ENCODE measurements around the gene NTN3. TPM values are rescaled to one million over a fixed set of nuclear protein-coding genes. Genes with fewer than 3 reads are reported as not detected.
"Not testable (repeated sequence)": the region's sequence is repeated elsewhere in the genome, so short reads cannot be mapped to it uniquely, and the experiment has no call there.

NTN3 gene
- total RNA-seq, 1 experiment from 2014 or later, result 0.87 TPM

DNA sequence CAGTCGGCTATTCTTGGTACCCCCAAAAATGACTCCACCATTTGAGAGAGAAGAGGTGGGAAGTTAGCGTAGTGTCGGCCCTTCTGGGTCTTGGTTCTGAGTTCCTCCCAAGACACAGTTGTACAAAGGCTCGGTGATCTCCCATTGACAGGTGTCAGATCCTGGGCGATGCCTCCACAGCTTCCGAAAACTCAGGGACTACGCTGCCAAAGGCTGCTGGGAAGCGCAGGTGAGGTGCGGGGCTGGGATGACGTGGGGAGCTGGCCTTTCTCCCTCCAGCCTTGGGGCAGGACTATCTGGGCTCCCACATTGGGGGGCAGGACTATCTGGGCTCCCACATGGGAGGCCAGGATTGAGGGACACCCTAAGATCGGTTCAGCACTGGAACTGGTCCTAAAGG lies 31.5 kb upstream of the NTN3 start:
- ChIA-PET CTCF (no interaction called here), POLR2A (ENCODE audit: unreplicated experiment) (no interaction called here)
- no peaks in the 10 kb centered on the region for H3K27me3 ChIP-seq (ENCODE audit: insufficient read depth, low read depth)
- no peak overlapping the region for H3K4me2 ChIP-seq
- H3K9me3 ChIP-seq (ENCODE audit: insufficient read depth, low read depth), result no peaks in the 10 kb centered on the region
- no peak overlapping the region for H3K27ac ChIP-seq
- no peak overlapping the region for H3K4me3 ChIP-seq
- H3K4me1 ChIP-seq (replicated peaks; ENCODE audit: insufficient read depth), result no peaks in the 10 kb centered on the region
- TF ChIP-seq, protein P1, sequence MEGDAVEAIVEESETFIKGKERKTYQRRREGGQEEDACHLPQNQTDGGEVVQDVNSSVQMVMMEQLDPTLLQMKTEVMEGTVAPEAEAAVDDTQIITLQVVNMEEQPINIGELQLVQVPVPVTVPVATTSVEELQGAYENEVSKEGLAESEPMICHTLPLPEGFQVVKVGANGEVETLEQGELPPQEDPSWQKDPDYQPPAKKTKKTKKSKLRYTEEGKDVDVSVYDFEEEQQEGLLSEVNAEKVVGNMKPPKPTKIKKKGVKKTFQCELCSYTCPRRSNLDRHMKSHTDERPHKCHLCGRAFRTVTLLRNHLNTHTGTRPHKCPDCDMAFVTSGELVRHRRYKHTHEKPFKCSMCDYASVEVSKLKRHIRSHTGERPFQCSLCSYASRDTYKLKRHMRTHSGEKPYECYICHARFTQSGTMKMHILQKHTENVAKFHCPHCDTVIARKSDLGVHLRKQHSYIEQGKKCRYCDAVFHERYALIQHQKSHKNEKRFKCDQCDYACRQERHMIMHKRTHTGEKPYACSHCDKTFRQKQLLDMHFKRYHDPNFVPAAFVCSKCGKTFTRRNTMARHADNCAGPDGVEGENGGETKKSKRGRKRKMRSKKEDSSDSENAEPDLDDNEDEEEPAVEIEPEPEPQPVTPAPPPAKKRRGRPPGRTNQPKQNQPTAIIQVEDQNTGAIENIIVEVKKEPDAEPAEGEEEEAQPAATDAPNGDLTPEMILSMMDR (conservative IDR thresholded peaks at IDR 0.05), result no peak
- TF ChIP-seq EZH2 (IDR thresholded peaks at IDR 0.05; ENCODE audit: low read depth), result no peak
- H3K36me3 ChIP-seq (ENCODE audit: low read depth), result peaks cover 23% of the 10 kb centered on the region
- peaks cover 2% of the 10 kb centered on the region; the same call in 1 of the 2 replicates for H3F3A ChIP-seq (ENCODE audit: insufficient read depth, low read depth)
- H3K79me2 ChIP-seq (ENCODE audit: low read depth), result no peaks in the 10 kb centered on the region
- H3K9me2 ChIP-seq (ENCODE audit: insufficient read depth), result no peaks in the 10 kb centered on the region
- DNase-seq, result no peak
- no TSS peak for BruUV-seq (replicated peaks)
- no peak overlapping the region for H2AFZ ChIP-seq
- no peaks in the 10 kb centered on the region for H4K20me1 ChIP-seq (ENCODE audit: insufficient read depth)
- intact Hi-C loops (cut with micrococcal nuclease; ENCODE audit: unreplicated experiment), result no loop called here

DNA sequence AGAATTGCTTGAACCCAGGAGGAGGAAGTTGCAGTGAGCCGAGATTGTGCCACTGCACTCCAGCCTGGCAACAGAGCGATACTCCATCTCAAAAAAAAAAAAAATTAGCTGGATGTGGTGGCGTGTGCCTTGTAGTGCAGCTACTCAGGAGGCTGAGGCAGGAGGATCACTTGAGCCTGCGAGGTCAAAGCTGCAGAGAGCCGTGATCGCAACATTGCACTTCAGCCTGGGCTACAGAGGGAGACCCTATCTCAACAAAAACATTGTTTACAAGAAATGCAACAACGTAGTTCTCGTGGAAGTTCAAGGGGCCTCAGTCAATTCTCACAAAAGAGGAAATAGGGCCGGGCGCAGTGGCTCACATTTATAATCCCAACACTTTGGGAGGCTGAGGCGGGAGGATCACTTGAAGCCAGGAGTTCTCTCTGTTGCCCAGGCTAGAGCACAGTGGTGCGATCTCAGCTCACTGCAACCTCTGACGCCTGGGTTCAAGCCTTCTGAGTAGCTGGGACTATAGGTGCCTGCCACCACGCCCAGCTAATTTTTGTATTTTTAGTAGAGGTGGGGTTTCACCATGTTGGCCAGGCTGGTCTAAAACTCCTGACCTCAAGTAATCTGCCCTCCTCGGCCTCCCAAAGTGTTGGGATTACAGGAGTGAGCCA lies 29.8 kb upstream of the NTN3 start:
- intact Hi-C loops (cut with micrococcal nuclease; ENCODE audit: unreplicated experiment); POLR2A ChIA-PET (ENCODE audit: unreplicated experiment); H3K79me2 ChIP-seq (ENCODE audit: low read depth); H2AFZ ChIP-seq; H3K4me2 ChIP-seq; H3K9me2 ChIP-seq (ENCODE audit: insufficient read depth); H3K27me3 ChIP-seq (ENCODE audit: insufficient read depth, low read depth); H3K4me3 ChIP-seq; H3K9me3 ChIP-seq (ENCODE audit: insufficient read depth, low read depth); H3K27ac ChIP-seq; DNase-seq; H4K20me1 ChIP-seq (ENCODE audit: insufficient read depth); CTCF ChIA-PET; H3K4me1 ChIP-seq (replicated peaks; ENCODE audit: insufficient read depth): not testable (repeated sequence)
- H3K36me3 ChIP-seq (ENCODE audit: low read depth), result peaks cover 21% of the 10 kb centered on the region
- TSS peak; percentile 7 for BruUV-seq (replicated peaks)
- peaks cover 13% of the 10 kb centered on the region for H3F3A ChIP-seq (ENCODE audit: insufficient read depth, low read depth)

DNA sequence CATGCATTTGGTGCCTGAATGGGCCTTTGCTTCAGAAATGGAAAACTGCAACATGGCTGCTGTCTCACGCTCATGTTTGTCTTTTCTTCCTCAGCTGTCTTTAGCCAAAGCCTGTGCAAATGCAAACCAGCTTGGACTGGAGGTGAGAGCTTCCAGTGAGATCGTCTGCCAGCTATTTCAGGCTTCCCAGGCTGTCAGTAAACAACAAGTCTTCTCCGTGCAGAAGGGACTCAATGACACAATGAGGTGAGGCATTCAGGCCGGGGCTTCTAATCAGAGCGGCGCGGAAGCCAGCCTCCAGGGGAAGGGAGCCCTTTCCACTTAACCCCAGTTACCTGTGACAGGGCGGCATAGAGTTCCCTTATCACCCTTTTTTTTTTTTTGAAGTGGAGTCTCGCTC lies 27.5 kb upstream of the NTN3 start:
- Histone ChIP-seq H3K4me3 (no peak overlapping the region), H3K9me2 (ENCODE audit: insufficient read depth) (no peaks in the 10 kb centered on the region), H3F3A (ENCODE audit: insufficient read depth, low read depth) (peaks cover 36% of the 10 kb centered on the region), H3K27ac (no peak overlapping the region), H3K27me3 (ENCODE audit: insufficient read depth, low read depth) (no peaks in the 10 kb centered on the region), H4K20me1 (ENCODE audit: insufficient read depth) (peaks cover 5% of the 10 kb centered on the region; the same call in 1 of the 2 replicates), H3K36me3 (ENCODE audit: low read depth) (peaks cover 23% of the 10 kb centered on the region), H3K79me2 (ENCODE audit: low read depth) (peaks cover 1% of the 10 kb centered on the region; the same call in 1 of the 2 replicates), H3K4me2 (no peak overlapping the region), H2AFZ (no peak overlapping the region), H3K4me1 (replicated peaks; ENCODE audit: insufficient read depth) (peaks cover 29% of the 10 kb centered on the region), H3K9me3 (ENCODE audit: insufficient read depth, low read depth) (no peaks in the 10 kb centered on the region)
- no peak for DNase-seq
- CTCF ChIA-PET, result interaction anchor here (0.6 kb wide), 1 partner anchor 140 kb away, joined by 3 read pairs; no protein-coding TSS in a partner anchor
- TF ChIP-seq, protein P1 (conservative IDR thresholded peaks at IDR 0.05), result no peak
- no peak for TF ChIP-seq EZH2 (IDR thresholded peaks at IDR 0.05; ENCODE audit: low read depth)
- POLR2A ChIA-PET (ENCODE audit: unreplicated experiment), result no interaction called here
- intact Hi-C loops (cut with micrococcal nuclease; ENCODE audit: unreplicated experiment), result no loop called here
- BruUV-seq (replicated peaks), result no TSS peak
